Measurements from ENCODE around the gene UBTD1.

DNA sequence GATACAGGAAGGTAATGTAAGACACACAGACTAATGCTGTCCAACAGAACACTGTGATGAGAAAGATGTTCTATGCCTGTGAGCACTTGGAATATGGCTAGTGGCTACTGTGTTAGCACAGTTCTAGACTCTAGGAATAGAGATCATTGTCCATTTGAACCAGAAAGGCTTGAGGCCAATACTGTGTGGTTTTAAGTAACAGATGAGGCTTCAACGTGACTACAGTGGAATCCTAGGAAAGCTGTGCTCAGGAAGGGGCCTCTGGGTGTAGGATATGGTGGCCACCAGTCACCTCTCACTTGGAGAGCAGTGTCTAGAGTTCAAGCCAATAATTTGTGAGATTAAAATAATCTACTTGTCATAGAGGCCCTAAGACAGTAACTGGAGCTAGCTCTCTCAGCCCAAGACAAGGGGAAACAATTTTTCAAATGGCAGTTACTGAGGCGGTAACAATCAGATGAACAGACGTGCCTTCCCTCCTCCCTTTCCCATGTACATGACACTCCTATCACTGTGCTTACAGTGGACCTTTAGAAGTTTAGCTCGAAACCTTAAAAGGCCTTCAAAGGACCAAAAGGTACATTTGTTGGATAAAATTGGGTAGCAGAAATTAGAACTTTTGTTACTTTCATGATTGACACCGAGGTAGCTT lies 42.6 kb upstream of the UBTD1 start:
- TF ChIP-seq, protein P1, sequence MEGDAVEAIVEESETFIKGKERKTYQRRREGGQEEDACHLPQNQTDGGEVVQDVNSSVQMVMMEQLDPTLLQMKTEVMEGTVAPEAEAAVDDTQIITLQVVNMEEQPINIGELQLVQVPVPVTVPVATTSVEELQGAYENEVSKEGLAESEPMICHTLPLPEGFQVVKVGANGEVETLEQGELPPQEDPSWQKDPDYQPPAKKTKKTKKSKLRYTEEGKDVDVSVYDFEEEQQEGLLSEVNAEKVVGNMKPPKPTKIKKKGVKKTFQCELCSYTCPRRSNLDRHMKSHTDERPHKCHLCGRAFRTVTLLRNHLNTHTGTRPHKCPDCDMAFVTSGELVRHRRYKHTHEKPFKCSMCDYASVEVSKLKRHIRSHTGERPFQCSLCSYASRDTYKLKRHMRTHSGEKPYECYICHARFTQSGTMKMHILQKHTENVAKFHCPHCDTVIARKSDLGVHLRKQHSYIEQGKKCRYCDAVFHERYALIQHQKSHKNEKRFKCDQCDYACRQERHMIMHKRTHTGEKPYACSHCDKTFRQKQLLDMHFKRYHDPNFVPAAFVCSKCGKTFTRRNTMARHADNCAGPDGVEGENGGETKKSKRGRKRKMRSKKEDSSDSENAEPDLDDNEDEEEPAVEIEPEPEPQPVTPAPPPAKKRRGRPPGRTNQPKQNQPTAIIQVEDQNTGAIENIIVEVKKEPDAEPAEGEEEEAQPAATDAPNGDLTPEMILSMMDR (optimal IDR thresholded peaks at IDR 0.05 in 1 of 3, IDR thresholded peaks at IDR 0.05 in 1 of 3, conservative IDR thresholded peaks at IDR 0.05 in 1 of 3; ENCODE audit: extremely low read depth in 1 of 3, insufficient read depth in 2 of 3, low read length in 3 of 3) = no peak
- TF ChIP-seq EZH2 (IDR thresholded peaks at IDR 0.05; ENCODE audit: low read length) = no peak

All from keratinocyte (primary cell).